ENCODE measurements around the gene CBX4.
A peak's percentile ranks its signal among the peaks of the same experiment; 100 is the strongest.

The CBX4 gene

DNA sequence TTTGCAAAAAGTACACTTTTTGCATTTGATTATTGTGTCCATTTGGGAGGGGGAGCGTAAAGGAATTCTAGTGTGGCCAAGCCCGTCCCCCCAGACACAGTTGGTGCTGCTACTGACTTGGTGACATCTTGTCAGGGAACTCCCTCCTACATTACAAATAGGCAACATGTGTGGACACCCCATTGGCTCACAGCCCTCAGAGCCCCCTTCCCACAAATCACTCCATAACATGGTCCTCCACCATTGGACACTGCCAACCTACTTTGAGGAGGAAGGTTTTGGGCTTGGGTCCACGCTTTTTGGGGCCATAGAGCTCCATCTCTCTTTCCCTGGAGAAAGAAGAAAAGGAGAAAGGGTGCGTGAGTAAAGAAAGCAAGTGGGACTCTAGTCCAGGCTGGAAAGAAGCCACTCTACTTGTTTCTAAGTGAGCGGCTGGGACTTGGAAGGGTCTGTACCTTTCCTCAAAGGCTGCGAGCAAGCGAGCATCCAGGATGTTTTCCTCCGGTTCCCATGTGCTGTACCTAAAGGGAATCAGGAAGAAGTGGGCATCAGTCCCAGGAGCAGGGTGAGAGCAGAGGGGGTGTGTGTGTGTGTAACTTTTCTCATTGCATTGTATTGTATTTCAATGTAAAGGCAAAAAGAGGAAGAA, 43.3 kb downstream of the CBX4 start:
- peak overlapping the region; percentile 71 for H3K4me3 ChIP-seq (ENCODE audit: control insufficient read depth, low read depth, low read length)
- no peak for TF ChIP-seq CTCF (conservative IDR thresholded peaks at IDR 0.05; ENCODE audit: control insufficient read depth, insufficient read depth, low read depth, low read length)
- DNase-seq (ENCODE audit: low read depth) = no peak

DNA sequence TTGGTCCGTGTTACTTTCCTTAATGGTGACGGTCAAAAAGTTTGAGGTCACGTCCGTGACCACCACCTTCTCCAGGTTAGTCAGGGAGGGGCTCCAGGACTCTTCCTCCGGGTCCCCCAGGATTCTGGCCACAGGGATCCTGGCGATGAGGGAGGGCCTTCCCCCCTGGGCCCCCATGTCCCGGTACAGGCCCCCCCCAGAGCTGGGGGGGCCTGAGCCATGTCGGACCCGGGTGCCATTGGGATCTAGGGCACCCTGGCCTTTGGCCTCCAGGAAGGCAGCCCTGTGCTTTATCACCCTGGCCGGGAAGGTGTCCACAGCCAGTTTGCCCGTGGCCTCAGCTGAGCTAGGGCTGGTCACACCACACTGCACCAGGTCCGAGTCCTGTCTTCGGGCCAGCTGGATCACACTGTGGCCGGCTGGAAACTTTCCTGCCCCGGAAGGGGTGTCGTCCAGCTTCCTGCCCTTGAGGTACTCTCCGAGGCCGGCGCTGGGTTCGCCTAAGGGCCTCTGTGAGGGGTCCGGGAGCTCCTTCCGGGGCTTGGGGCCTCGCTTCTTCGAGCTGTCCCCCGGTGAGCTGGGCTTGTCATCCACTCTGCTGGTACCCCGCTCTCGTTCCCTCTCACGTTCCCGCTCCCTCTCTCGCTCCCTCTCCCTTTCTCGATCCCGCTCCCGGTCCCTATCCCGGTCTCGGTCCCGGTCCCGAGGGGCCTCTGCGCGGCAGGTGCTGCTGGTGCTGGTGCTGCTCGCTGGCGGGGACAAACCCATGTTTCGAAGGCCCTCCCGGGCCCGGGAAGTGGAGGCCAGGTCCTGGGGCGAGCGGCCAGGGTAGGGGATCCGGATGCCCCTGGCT, 44.4 kb downstream of the CBX4 start:
- H3K4me3 ChIP-seq (ENCODE audit: control insufficient read depth, low read depth, low read length) = no peak overlapping the region
- no peak for DNase-seq (ENCODE audit: low read depth)
- no peak for TF ChIP-seq CTCF (conservative IDR thresholded peaks at IDR 0.05; ENCODE audit: control insufficient read depth, insufficient read depth, low read depth, low read length)

GRCh38 chr17:79793924-79794304, 45.3 kb downstream of the CBX4 start:
- TF ChIP-seq CTCF (conservative IDR thresholded peaks at IDR 0.05; ENCODE audit: control insufficient read depth, insufficient read depth, low read depth, low read length) = no peak
- no peak for DNase-seq (ENCODE audit: low read depth)
- peak overlapping the region; percentile 39 for H3K4me3 ChIP-seq (ENCODE audit: control insufficient read depth, low read depth, low read length)

- no peak for TF ChIP-seq CTCF (conservative IDR thresholded peaks at IDR 0.05; ENCODE audit: control insufficient read depth, insufficient read depth, low read depth, low read length)
- peak overlapping the region; percentile 39 for H3K4me3 ChIP-seq (ENCODE audit: control insufficient read depth, low read depth, low read length)
- DNase-seq (ENCODE audit: low read depth) = peak; percentile 49
Observed at GRCh38 chr17:79792984-79793923, 46.0 kb downstream of the CBX4 start.

DNA sequence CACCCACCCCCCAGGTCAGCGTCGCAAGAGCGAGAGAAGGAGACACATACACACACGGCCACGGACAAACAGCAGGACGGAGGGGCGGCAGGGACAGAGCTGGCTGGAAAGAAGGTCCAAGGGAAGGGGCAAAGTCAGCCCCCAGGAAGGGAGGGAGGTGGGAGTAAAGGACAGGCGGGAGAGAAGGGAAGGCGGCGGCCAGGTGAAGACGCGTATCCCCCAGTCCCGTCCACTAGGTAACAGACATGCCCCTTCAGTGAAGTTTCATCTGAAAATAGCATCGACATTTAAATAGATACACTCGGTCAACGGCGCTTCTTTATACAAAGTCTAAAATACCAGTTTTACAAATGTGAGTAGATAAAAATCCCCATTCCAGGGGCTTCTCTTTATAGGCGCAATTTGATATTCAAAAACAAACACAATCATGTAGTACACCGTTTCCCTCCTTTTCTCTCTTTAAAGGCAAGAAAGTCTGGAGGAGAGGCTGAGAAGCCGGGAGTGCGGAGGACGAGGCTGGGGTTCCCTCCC, 46.8 kb downstream of the CBX4 start:
- no peak overlapping the region for H3K4me3 ChIP-seq (ENCODE audit: control insufficient read depth, low read depth, low read length)
- no peak for TF ChIP-seq CTCF (conservative IDR thresholded peaks at IDR 0.05; ENCODE audit: control insufficient read depth, insufficient read depth, low read depth, low read length)

GRCh38 chr17:79791735-79792161, 47.5 kb downstream of the CBX4 start:
- no peak for DNase-seq (ENCODE audit: low read depth)
- no peak for TF ChIP-seq CTCF (conservative IDR thresholded peaks at IDR 0.05; ENCODE audit: control insufficient read depth, insufficient read depth, low read depth, low read length)
- H3K4me3 ChIP-seq (ENCODE audit: control insufficient read depth, low read depth, low read length) = no peak overlapping the region

More for the DNA sequence above, 46.8 kb downstream of the CBX4 start:
- no peak for DNase-seq (ENCODE audit: low read depth)

Measured in fibroblast of mammary gland (primary cell).